Measurements from ENCODE around the gene ZNF414. TPM values are rescaled to one million over a fixed set of nuclear protein-coding genes. Genes with fewer than 3 reads are reported as not detected.
A peak's percentile ranks its signal among the peaks of the same experiment; 100 is the strongest.

ZNF414 gene
- total and polyA plus RNA-seq, 2 of the 4 experiments (the other 2 are of a cell fraction): 3.2 to 14.2 TPM

DNA sequence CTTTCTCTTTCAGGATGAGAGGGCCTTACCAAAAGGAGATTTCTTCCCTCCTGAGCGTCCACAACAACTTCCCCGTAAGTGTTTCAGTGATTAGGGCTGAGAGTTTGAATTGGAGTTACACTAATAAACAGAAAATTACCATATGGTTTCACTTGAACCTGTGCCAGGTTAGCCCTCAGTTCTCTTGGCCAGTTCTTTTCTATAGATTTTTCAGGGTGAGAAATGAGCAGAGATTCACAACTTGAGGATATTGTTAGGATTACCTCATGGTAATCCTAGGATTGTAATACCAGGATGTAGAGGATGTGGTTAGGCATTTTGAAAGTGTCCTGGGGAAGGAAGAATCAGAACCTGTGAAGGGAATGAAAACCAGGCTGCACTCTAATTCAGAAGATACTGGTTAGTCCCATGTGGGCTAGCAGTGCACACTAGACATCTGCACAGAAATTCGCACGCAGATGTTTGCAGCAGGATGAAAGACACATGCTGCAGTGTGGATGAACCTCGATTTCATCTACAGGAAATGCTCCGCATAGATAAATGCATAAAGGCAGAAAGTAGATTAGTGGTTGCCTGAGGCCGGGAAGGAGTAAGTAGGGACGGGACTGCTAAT is 45.1 kb downstream of the ZNF414 start:
- WGBS, 2 experiments (ENCODE audit: extremely low coverage in 2 of 2, insufficient read length in 1 of 2): 96% methylated on average over 5 of the region's 8 CpGs; no CpG with 5 or more reads in 1 of the 2 experiments
- Histone ChIP-seq H3K23ac (ENCODE audit: low read depth, low read length) (peak overlapping the region; percentile 56; the same call in 1 of the 2 replicates), H4K5ac (ENCODE audit: low read depth, low read length) (no peak overlapping the region), H3K4me2 (ENCODE audit: low read depth, low read length) (0 out of 2 replicates have a peak overlapping the region, but pooled peaks have one; percentile 3), H2BK15ac (ENCODE audit: low read depth, low read length) (no peak overlapping the region), H4K91ac (ENCODE audit: insufficient read depth, low read depth, low read length) (no peak overlapping the region; the same call in 1 of the 2 replicates), H3K4me3 (ENCODE audit: insufficient read depth, low read depth, low read length) (no peak overlapping the region), H3K36me3 (ENCODE audit: control insufficient read depth, insufficient read depth, low read length) (peaks cover 66% of the 10 kb centered on the region), H3K27ac (ENCODE audit: insufficient read depth, low read length) (peak overlapping the region; percentile 24; the same call in 1 of the 2 replicates), H2BK5ac (ENCODE audit: low read depth, low read length, poor library complexity, severe bottlenecking) (peak overlapping the region; percentile 24), H2AFZ (replicated peaks; ENCODE audit: low read length, poor library complexity) (no peak overlapping the region), H3K9me3 (ENCODE audit: control insufficient read depth, insufficient read depth, low read length) (no peaks in the 10 kb centered on the region), H2AK5ac (ENCODE audit: low read depth, low read length) (peak overlapping the region; percentile 45; the same call in 1 of the 2 replicates), H2BK120ac (ENCODE audit: low read depth, low read length) (0 out of 2 replicates have a peak overlapping the region, but pooled peaks have one; percentile 42), H3K79me1 (ENCODE audit: low read depth in 1 of 2, low read length in 2 of 2) (peaks cover 53 to 85% of the 10 kb centered on the region in 2 experiments), H2BK20ac (ENCODE audit: low read depth, low read length) (no peak overlapping the region), H3K27me3 (ENCODE audit: control insufficient read depth, insufficient read depth, low read length) (no peaks in the 10 kb centered on the region), H4K8ac (ENCODE audit: low read depth in 2 of 2, low read length in 2 of 2) (no peak overlapping the region), H3K9ac (ENCODE audit: low read depth, low read length) (no peak overlapping the region), H3K14ac (replicated peaks; ENCODE audit: low read depth, low read length) (no peak overlapping the region; the same call in 1 of the 2 replicates), H4K20me1 (ENCODE audit: insufficient read depth, low read length) (peaks cover 72% of the 10 kb centered on the region), H3K18ac (ENCODE audit: low read depth, low read length) (no peak overlapping the region), H3K9me1 (ENCODE audit: insufficient read depth, low read length) (peaks cover 36% of the 10 kb centered on the region), H3K56ac (ENCODE audit: extremely low read depth, insufficient read depth, low read length) (no peak overlapping the region), H3K4ac (ENCODE audit: low read depth, low read length) (peak overlapping the region; percentile 25; the same call in 1 of the 2 replicates), H2AK9ac (replicated peaks; ENCODE audit: low read depth, low read length, poor library complexity) (peak overlapping the region; percentile 65), H3K4me1 (ENCODE audit: control insufficient read depth, insufficient read depth, low read length) (peaks cover 22% of the 10 kb centered on the region)
- intact Hi-C loops (cut with micrococcal nuclease): loop anchor here (2.0 kb wide), 1 partner anchor 114 kb away; no protein-coding TSS in a partner anchor
- BruUV-seq (replicated peaks): no TSS peak
- in situ Hi-C loops (cut with MboI; ENCODE audit: low sequenced_read_pairs): no loop called here
- dilution Hi-C loops (cut with HindIII; ENCODE audit: low sequenced_read_pairs, unreplicated experiment): no loop called here
- ChIA-PET CTCF (no interaction called here), POLR2A (ENCODE audit: unreplicated experiment) (no interaction called here)
- ATAC-seq (ENCODE audit: low read depth): peak; percentile 22; the same call in 1 of the 2 replicates
- peak; percentile 74 for DNase-seq
- TF ChIP-seq MXI1 (IDR thresholded peaks at IDR 0.05; ENCODE audit: borderline replicate concordance, low read depth, low read length) (no peak), CHD1 (IDR thresholded peaks at IDR 0.05; ENCODE audit: low read depth, low read length) (no peak), RFX5 (IDR thresholded peaks at IDR 0.05; ENCODE audit: low read depth, low read length) (no peak), RAD21 (IDR thresholded peaks at IDR 0.05; ENCODE audit: low read length) (no peak), CTCF (conservative IDR thresholded peaks at IDR 0.05; ENCODE audit: low read depth, low read length) (no peak), MAFK (IDR thresholded peaks at IDR 0.05; ENCODE audit: low read depth, low read length) (no peak), RCOR1 (IDR thresholded peaks at IDR 0.05; ENCODE audit: insufficient replicate concordance, low read length) (no peak), MAZ (IDR thresholded peaks at IDR 0.05; ENCODE audit: borderline replicate concordance, low read depth, low read length) (no peak), SMC3 (IDR thresholded peaks at IDR 0.05; ENCODE audit: low read depth, low read length) (no peak), POLR2A (IDR thresholded peaks at IDR 0.05; ENCODE audit: low read depth, low read length) (no peak), CEBPB (IDR thresholded peaks at IDR 0.05; ENCODE audit: low read depth, low read length) (no peak), NFE2L2 (IDR thresholded peaks at IDR 0.05; ENCODE audit: low read depth, low read length) (no peak), FOS (IDR thresholded peaks at IDR 0.05; ENCODE audit: low read depth, low read length) (no peak)
- TF ChIP-seq, protein P1, sequence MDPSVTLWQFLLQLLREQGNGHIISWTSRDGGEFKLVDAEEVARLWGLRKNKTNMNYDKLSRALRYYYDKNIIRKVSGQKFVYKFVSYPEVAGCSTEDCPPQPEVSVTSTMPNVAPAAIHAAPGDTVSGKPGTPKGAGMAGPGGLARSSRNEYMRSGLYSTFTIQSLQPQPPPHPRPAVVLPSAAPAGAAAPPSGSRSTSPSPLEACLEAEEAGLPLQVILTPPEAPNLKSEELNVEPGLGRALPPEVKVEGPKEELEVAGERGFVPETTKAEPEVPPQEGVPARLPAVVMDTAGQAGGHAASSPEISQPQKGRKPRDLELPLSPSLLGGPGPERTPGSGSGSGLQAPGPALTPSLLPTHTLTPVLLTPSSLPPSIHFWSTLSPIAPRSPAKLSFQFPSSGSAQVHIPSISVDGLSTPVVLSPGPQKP (IDR thresholded peaks at IDR 0.05; ENCODE audit: borderline replicate concordance, low read depth, low read length): no peak
- TF ChIP-seq, protein P2, sequence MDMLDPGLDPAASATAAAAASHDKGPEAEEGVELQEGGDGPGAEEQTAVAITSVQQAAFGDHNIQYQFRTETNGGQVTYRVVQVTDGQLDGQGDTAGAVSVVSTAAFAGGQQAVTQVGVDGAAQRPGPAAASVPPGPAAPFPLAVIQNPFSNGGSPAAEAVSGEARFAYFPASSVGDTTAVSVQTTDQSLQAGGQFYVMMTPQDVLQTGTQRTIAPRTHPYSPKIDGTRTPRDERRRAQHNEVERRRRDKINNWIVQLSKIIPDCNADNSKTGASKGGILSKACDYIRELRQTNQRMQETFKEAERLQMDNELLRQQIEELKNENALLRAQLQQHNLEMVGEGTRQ (IDR thresholded peaks at IDR 0.05; ENCODE audit: low read depth, low read length): no peak

Measured in IMR-90 (cell line).